Stimulated activated CD8-positive, alpha-beta memory T cell treated with anti-CD3 and anti-CD28 coated beads, Interleukin-4, amount 100 ng/mL, for 1 hour (primary cell): ENCODE data around the gene PKIB.

Experiments used
- DNase-seq, 2 donors: peaks; one replicate each; pipeline ENCODE4 v3.0.0-alpha.2; 2020; ENCODE audit warnings: low read depth in 2 of 2, low spot score in 1 of 2

PKIB gene

DNA sequence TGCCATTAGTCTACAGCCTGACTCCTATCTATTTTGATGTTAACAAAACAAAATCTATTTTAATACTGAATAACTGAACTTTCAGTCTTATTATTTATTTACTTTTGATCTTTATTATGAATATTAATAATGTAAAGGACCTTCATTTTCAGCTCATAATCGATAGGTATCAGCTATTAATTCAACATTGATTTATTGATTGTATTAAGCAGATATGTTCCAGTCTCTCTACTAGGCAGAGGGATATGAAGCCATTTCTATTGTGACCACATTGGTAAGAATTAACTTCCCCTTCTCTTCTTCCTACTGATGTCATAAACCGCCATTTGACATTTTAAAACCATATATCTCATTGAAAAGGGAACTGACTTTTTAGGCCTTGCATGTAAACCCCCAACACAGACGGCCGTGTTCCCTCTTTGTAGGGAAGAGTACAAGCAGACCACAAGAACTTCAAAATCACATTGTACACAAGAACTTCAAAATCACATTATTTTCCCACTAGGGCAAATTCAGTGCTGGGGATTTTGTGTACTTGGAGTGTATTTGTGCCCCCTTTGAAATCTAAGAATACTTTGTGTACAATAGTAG lies 99.8 kb downstream of the PKIB start:
- no peak for DNase-seq

DNA sequence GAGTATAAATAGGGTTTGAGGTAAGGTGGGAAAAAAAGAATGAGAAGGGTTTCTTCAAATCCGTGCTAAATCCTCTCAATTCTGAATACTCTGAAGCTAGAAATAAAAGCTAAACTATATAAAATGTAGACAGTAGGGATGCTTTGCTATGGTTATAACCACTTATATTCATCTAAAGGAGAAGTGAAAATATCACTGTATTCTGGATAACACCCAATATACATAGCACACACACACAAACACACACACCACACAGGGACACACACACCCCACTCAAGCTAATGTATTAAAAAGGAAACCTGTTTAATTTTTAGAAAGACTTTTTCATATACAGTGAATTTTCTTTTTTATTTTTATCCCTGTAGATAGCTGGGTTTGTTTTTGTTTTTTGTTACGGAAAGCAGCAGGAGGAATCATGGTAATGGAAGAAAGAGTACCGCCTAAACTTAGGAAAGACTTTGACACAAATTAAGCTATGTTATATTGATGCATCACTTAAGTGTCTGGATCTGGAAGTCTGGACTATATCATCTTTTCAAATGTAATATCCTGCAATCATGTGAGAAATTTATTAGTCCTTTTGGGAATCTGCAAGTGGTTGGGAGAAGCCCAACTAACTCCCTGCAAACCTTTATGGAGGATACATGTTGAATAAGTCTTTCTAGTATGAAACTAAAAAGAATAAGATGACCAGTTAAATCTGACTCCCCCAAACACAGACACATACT lies 100.9 kb downstream of the PKIB start:
- DNase-seq, result no peak

GRCh38 chr6:122712093-122712447 lies 101.9 kb downstream of the PKIB start:
- DNase-seq, result no peak

- no peak for DNase-seq
These were observed 102.4 kb downstream of the PKIB start for GRCh38 chr6:122712448-122713137.

DNA sequence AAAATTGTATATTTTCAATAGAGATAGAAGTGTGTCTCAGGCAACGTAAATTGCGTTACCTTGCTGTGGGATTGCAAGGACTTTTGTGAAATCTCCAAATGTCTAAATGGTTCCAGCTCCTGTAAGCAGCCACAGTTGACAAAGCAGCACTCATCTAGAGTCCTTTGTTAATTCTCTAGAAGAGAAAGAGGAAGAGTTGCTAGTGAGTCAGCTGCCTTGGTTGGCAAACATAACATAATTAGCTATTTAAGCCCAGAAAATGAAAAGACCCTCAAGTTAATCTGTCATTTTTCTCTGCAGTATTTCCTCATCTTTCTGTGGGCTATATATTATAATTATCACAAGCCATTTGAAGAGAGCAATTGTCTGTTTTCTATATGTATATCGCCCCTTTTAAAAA lies 102.9 kb downstream of the PKIB start:
- no peak for DNase-seq

GRCh38 chr6:122714059-122714458 lies 103.9 kb downstream of the PKIB start:
- DNase-seq, result no peak

DNA sequence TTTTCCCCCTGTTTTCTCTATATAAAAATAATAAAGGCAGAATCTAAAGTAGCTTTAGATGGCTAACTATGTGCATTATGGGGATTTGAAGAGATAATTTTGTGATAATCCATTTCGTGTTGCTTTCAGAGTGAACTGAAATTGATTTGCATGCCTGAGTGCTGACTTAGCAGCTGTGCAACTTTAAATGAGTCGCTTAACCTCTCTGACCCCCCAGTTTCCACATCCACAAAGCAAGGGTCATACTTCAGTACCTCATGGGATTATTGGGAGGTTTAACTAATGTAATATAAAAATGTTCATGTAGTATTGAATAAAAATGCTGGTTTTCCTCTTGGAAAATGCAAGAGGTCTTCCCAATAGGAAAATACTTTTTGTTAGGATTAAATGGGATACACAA lies 105.5 kb downstream of the PKIB start:
- DNase-seq, result no peak

DNA sequence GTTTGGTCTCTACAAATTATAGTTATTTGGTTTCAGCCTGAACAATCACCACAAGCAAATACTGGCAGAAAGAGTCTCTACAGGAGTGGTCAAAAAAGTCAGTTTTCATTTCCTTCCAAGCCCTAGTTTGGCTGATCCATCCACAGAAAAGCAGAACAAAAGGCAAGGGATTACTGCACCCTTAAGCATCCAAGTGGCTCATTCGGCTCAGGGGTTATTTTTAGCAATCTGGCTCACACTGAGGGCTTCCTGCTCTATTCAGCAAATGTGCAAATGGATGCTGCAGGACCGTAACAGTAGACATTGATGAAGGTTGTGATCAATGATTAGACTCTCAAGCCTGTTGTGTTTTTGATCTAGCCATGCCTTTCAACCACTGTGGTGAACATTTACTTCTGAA lies 107.1 kb downstream of the PKIB start:
- no peak for DNase-seq

DNA sequence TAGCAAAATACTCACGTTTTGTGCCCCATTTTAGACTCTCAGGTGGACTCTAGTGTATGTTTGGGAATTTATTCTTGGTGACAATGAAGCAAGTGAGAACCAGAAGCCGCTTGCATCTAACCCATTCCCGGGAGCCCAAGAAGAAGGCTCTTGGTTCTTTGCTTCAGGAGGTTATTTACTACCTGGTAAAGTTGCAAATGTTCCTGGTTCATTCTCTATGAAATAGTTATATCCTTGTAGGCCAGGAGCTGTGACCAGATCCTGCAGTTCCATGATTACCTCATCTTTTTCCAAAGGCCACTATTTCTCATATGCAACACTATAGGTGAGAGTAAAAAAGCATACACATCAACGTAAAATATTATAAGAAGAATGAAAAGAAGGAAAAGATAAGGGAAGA lies 108.4 kb downstream of the PKIB start:
- no peak for DNase-seq

- no peak for DNase-seq
These were observed 109.0 kb downstream of the PKIB start for GRCh38 chr6:122719176-122719575.

- DNase-seq, result no peak
These were observed 112.5 kb downstream of the PKIB start for GRCh38 chr6:122722746-122723145.

GRCh38 chr6:122726649-122727048 lies 116.4 kb downstream of the PKIB start:
- DNase-seq, result no peak

- no peak for DNase-seq
These were observed 117.0 kb downstream of the PKIB start for GRCh38 chr6:122727244-122727643.

DNA sequence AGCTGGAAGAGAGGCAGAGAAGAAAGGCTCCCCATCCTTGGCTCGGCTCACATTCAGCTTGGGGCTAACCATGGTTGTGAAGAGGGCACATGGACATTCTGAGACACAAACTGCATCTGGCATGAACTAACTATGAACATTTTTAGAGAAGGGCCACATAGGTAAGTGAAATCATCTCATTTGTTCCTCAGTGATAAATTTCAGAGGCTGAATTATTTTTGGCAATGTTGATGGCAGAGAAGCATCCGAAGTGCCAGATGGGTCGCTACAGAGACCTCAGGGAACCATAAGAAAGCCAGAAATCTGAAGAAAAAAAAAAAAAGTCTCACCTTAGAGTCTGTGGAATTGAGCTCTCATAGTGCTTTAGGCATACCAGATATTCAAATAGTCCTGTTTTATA lies 120.1 kb downstream of the PKIB start:
- no peak for DNase-seq

GRCh38 chr6:122730775-122731386 lies 120.7 kb downstream of the PKIB start:
- DNase-seq, result no peak

DNA sequence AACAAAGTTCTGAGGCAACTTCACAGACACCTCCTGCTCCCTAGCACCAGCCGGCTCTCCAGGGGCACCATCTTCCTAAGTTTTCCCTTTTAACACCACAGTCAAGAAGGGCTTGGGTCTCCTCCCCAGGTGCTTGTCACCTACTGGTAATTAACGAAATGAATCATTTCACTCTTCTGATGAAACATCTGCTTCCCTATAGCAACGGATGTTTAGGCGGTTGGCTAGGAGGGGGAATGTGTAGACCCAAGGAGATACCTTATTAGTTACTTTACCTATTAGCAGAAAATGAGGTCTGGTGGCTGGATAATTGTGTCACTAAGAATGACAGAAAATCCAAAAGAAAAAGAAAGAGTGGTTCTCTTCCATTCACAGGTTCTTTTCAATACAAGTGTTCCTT lies 123.1 kb downstream of the PKIB start:
- no peak for DNase-seq

DNA sequence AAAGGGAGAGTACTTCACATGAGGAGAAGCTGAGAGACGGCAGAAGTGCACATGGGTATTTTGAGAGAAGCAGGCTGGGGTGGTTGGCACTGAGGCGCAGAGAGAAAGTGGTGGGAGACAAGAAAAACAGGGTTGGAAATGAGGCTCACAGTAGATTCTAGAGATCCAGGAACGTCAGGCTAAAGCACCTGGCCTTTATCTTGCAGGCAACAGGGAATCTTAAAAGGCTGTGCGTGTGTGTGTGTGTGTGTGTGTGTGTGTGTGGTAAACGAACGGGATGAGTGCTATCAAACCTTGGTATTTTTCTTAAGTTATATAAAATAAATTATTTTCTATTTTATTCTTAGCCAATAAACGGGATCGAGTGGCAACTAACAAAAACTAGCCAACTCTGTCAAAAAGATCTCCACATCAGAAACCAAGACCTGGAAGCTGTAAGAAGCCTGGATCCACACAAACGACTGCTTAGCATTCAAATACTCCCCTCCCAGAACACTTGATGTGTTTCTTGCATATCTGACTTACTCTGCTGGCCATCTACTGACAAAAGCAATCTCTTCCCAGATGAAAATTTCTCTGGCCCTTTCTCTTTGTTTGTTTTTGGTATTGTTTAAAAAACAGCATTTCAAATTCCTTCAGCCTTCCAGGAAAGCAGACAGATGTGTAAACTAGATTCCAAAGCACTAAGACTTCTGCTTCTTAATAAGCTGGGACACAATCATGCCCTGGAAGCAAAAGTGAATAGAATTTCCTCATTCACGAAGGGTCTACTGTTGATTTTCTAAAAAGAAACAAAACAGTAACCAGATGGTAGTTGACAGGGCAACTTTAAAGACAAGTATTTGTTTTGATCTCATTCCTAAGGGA lies 124.6 kb downstream of the PKIB start:
- no peak for DNase-seq

GRCh38 chr6:122735582-122735981 lies 125.4 kb downstream of the PKIB start:
- no peak for DNase-seq

- no peak for DNase-seq
These were observed 126.0 kb downstream of the PKIB start for GRCh38 chr6:122736163-122736562.

GRCh38 chr6:122736616-122737015 lies 126.4 kb downstream of the PKIB start:
- no peak for DNase-seq

- no peak for DNase-seq
These were observed 129.9 kb downstream of the PKIB start for GRCh38 chr6:122740091-122740490.
